ENCODE data around the gene SULT1C4. TPM values are rescaled to one million over a fixed set of nuclear protein-coding genes. Genes with fewer than 3 reads are reported as not detected.

SULT1C4 gene
- total RNA-seq, 1 donor from 2014 or later = 1.8 TPM

- DNase-seq (ENCODE audit: low read depth) (no peak), FAIRE-seq (no peak)
- no peak for TF ChIP-seq EZH2 (IDR thresholded peaks at IDR 0.05; ENCODE audit: insufficient read depth, low read length)
- TF ChIP-seq, protein P1, sequence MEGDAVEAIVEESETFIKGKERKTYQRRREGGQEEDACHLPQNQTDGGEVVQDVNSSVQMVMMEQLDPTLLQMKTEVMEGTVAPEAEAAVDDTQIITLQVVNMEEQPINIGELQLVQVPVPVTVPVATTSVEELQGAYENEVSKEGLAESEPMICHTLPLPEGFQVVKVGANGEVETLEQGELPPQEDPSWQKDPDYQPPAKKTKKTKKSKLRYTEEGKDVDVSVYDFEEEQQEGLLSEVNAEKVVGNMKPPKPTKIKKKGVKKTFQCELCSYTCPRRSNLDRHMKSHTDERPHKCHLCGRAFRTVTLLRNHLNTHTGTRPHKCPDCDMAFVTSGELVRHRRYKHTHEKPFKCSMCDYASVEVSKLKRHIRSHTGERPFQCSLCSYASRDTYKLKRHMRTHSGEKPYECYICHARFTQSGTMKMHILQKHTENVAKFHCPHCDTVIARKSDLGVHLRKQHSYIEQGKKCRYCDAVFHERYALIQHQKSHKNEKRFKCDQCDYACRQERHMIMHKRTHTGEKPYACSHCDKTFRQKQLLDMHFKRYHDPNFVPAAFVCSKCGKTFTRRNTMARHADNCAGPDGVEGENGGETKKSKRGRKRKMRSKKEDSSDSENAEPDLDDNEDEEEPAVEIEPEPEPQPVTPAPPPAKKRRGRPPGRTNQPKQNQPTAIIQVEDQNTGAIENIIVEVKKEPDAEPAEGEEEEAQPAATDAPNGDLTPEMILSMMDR (IDR thresholded peaks at IDR 0.05; ENCODE audit: insufficient read depth, low read depth, low read length) = no peak
- Histone ChIP-seq H3K4me1 (ENCODE audit: insufficient read depth, low read length) (peaks cover 12% of the 10 kb centered on the region), H3K9ac (ENCODE audit: low read length) (no peak overlapping the region), H3K27me3 (ENCODE audit: insufficient read depth, low read length) (no peaks in the 10 kb centered on the region), H3K36me3 (ENCODE audit: insufficient read depth, low read length) (no peaks in the 10 kb centered on the region), H3K79me2 (ENCODE audit: insufficient read depth, low read length) (no peaks in the 10 kb centered on the region), H2AFZ (ENCODE audit: low read depth, low read length) (no peak overlapping the region), H3K9me3 (ENCODE audit: insufficient read depth, low read depth, low read length) (no peaks in the 10 kb centered on the region), H3K4me2 (ENCODE audit: low read length) (no peak overlapping the region), H3K4me3 (ENCODE audit: insufficient read depth, low read depth, low read length) (no peak overlapping the region), H4K20me1 (ENCODE audit: insufficient read depth, low read length) (no peaks in the 10 kb centered on the region), H3K27ac (ENCODE audit: low read depth, low read length) (no peak overlapping the region)
- Mint-ChIP-seq H3K27ac (ENCODE audit: unreplicated experiment) (no peak overlapping the region), H3K36me3 (ENCODE audit: low read depth, unreplicated experiment) (no peaks in the 10 kb centered on the region), H3K4me3 (ENCODE audit: unreplicated experiment) (no peak overlapping the region), H3K9me3 (ENCODE audit: unreplicated experiment) (no peaks in the 10 kb centered on the region), H3K4me1 (ENCODE audit: low read depth, unreplicated experiment) (peaks cover 12% of the 10 kb centered on the region), H3K27me3 (ENCODE audit: low read depth, unreplicated experiment) (no peaks in the 10 kb centered on the region)
Measured at GRCh38 chr2:108414945-108415344, 37.2 kb downstream of the SULT1C4 start.

GRCh38 chr2:108417254-108417653 is 39.5 kb downstream of the SULT1C4 start:
- peaks cover 12% of the 10 kb centered on the region for H3K4me1 ChIP-seq (ENCODE audit: insufficient read depth, low read length)
- no peak overlapping the region for H3K9ac ChIP-seq (ENCODE audit: low read length)
- H3K9me3 ChIP-seq (ENCODE audit: insufficient read depth, low read depth, low read length) = no peaks in the 10 kb centered on the region
- H3K4me1 Mint-ChIP-seq (ENCODE audit: low read depth, unreplicated experiment) = peaks cover 12% of the 10 kb centered on the region
- DNase-seq (ENCODE audit: low read depth) = no peak
- H3K27me3 Mint-ChIP-seq (ENCODE audit: low read depth, unreplicated experiment) = no peaks in the 10 kb centered on the region
- no peak overlapping the region for H3K27ac Mint-ChIP-seq (ENCODE audit: unreplicated experiment)
- H3K4me3 ChIP-seq (ENCODE audit: insufficient read depth, low read depth, low read length) = no peak overlapping the region
- TF ChIP-seq EZH2 (IDR thresholded peaks at IDR 0.05; ENCODE audit: insufficient read depth, low read length) = no peak
- TF ChIP-seq, protein P1 (IDR thresholded peaks at IDR 0.05; ENCODE audit: insufficient read depth, low read depth, low read length) = no peak
- H3K4me3 Mint-ChIP-seq (ENCODE audit: unreplicated experiment) = no peak overlapping the region
- no peaks in the 10 kb centered on the region for H3K9me3 Mint-ChIP-seq (ENCODE audit: unreplicated experiment)
- H3K79me2 ChIP-seq (ENCODE audit: insufficient read depth, low read length) = no peaks in the 10 kb centered on the region
- H4K20me1 ChIP-seq (ENCODE audit: insufficient read depth, low read length) = no peaks in the 10 kb centered on the region
- H2AFZ ChIP-seq (ENCODE audit: low read depth, low read length) = no peak overlapping the region
- H3K4me2 ChIP-seq (ENCODE audit: low read length) = no peak overlapping the region
- FAIRE-seq = no peak
- no peaks in the 10 kb centered on the region for H3K36me3 ChIP-seq (ENCODE audit: insufficient read depth, low read length)
- H3K36me3 Mint-ChIP-seq (ENCODE audit: low read depth, unreplicated experiment) = no peaks in the 10 kb centered on the region
- no peak overlapping the region for H3K27ac ChIP-seq (ENCODE audit: low read depth, low read length)
- no peaks in the 10 kb centered on the region for H3K27me3 ChIP-seq (ENCODE audit: insufficient read depth, low read length)

DNA sequence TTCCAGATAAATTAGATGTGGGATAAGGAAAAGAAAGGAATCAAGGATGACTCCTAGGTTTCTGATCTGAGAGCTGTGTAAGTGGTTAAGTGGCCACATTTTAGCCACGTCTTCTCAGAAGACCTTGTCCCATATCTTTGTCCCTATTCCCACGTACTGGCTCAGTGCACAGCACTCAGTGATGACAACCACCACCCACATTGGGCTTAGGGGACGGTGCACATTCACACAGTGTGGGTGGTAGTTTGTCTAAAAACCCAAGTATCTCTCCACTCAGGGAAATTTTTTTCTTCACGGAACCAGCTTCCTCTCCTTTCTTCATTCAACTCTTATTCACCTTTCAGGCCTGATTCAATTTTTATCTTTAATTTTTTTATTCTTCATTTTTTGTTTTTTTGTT is 40.7 kb downstream of the SULT1C4 start:
- Histone ChIP-seq H3K4me3 (ENCODE audit: insufficient read depth, low read depth, low read length) (no peak overlapping the region), H3K9me3 (ENCODE audit: insufficient read depth, low read depth, low read length) (no peaks in the 10 kb centered on the region), H3K36me3 (ENCODE audit: insufficient read depth, low read length) (no peaks in the 10 kb centered on the region), H4K20me1 (ENCODE audit: insufficient read depth, low read length) (no peaks in the 10 kb centered on the region), H3K27ac (ENCODE audit: low read depth, low read length) (no peak overlapping the region), H3K4me2 (ENCODE audit: low read length) (no peak overlapping the region), H3K4me1 (ENCODE audit: insufficient read depth, low read length) (peaks cover 3% of the 10 kb centered on the region), H3K79me2 (ENCODE audit: insufficient read depth, low read length) (no peaks in the 10 kb centered on the region), H3K27me3 (ENCODE audit: insufficient read depth, low read length) (no peaks in the 10 kb centered on the region), H2AFZ (ENCODE audit: low read depth, low read length) (no peak overlapping the region), H3K9ac (ENCODE audit: low read length) (no peak overlapping the region)
- peaks cover 6% of the 10 kb centered on the region for H3K4me1 Mint-ChIP-seq (ENCODE audit: low read depth, unreplicated experiment)
- no peak for TF ChIP-seq EZH2 (IDR thresholded peaks at IDR 0.05; ENCODE audit: insufficient read depth, low read length)
- peaks cover 5% of the 10 kb centered on the region for H3K9me3 Mint-ChIP-seq (ENCODE audit: unreplicated experiment)
- H3K4me3 Mint-ChIP-seq (ENCODE audit: unreplicated experiment) = no peak overlapping the region
- H3K27me3 Mint-ChIP-seq (ENCODE audit: low read depth, unreplicated experiment) = no peaks in the 10 kb centered on the region
- no peaks in the 10 kb centered on the region for H3K36me3 Mint-ChIP-seq (ENCODE audit: low read depth, unreplicated experiment)
- DNase-seq (ENCODE audit: low read depth) = no peak
- no peak for FAIRE-seq
- no peak overlapping the region for H3K27ac Mint-ChIP-seq (ENCODE audit: unreplicated experiment)
